ENCODE results near the gene CXCL10.
"Not testable (repeated sequence)": the region's sequence is repeated elsewhere in the genome, so short reads cannot be mapped to it uniquely, and the experiment has no call there.

The CXCL10 gene

DNA sequence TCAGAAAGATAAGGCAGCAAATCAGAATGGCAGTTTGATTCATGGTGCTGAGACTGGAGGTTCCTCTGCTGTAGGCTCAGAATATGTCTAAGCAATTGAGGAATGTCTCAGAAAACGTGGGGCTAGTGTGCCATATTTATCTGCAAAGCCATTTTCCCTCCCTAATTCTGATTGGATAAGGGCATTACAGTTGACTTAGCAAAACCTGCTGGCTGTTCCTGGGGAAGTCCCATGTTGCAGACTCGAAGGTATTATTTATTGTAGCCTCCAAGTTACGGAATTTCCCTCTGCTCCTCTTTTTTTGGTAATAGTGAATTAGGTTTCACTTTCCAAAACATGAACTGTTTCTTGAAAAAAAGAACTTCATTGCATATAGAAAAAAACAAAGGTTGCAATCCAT lies at the start of gene CXCL10:
Gene CXCL10, minus strand, starts transcription at position 109 of the 400 bp plus-strand sequence. Its CDS starts 66 bp downstream, at position 43.
- no peak for DNase-seq

DNA sequence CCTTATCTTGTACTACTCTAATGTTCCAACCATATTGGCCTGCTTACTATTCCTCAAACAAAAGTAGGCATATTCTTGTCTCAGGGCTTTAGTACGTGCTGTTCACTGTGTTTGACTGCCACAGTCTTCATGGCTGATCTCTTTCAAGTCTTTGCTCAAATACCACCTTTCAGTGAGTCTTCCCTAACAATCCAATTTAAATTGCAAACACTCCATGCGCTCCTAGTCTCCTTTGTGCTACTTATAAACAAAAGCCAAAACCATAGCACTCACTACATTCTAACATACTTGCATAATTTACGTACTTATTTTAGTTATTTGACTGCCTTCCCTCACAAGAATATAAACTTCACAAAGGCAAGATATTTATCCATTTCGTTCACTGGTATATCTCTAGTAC lies 49.5 kb upstream of the CXCL10 start:
- no peak for DNase-seq

DNA sequence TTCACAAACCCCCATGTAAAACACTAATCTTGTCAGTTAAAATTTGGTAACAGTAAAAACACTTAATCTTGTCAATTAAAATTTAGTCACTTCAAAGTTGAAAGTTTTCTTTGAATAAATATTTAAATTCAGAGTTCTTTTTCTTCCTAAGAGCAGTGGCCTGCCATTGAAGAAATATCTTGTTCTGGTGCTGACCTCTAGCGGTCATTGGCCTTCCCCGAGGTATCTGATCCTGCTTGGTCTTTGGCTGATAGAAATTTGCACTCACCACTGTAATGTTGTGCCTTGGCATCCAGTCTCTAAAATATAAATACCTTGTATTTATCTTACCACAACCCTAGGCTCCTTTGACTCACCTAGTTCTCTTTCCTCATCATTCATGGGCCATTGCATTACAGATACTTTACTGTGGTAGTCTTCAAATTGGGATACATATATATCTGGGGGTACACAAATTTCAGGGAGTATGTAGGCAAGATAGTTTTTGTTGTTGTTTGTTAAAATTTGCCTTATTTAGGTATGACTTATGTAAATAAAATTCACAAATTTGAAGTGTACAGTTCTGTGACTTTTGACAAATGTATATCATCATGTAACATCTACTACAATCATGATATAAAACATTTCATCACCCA lies 44.5 kb upstream of the CXCL10 start:
- peak; percentile 82 for DNase-seq

DNA sequence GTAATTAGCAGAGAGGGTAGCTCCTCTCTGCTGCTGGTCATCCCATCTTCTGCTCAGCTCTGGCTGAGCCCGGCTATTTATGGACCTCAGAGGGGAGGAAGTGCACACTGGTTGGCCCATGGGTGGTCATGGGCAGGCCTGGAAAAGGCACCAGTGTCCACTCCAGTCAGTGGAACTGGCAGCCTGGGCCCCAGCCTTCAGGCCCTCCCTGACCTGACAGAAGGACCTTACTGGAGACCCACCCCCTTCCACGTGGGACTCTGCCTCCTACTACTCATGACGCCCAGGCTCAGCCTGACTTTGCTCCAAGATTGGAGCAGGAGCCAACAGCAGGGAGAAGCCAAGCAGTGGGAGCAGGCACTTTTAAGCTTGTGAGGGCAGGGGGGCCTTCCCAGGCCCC lies 43.2 kb upstream of the CXCL10 start:
- no peak for DNase-seq

- no peak for DNase-seq
Observed at GRCh38 chr4:76061982-76062381, 38.7 kb upstream of the CXCL10 start.

DNA sequence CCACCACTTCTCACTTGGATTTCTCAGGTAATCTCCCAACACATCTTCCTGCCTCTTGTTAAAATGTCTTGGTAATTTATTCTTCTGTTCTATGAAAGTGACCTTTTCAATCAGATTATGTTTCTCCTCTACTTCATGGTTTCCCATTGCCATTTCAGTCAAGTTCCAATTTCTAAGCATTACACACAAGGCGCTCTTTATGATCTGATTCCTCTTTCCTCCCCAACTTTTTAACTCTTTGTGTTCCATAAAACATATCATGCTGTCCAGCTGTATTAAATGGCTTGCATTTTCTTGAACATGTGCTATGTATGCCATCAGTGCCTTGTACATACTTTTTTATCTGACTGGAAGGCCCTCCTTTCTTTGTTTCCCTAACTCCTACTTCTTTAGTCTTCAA lies 38.1 kb upstream of the CXCL10 start:
- no peak for DNase-seq

GRCh38 chr4:76060506-76060905 lies 37.2 kb upstream of the CXCL10 start:
- DNase-seq = no peak

GRCh38 chr4:76059750-76060149 lies 36.5 kb upstream of the CXCL10 start:
- peak; percentile 12 for DNase-seq

DNA sequence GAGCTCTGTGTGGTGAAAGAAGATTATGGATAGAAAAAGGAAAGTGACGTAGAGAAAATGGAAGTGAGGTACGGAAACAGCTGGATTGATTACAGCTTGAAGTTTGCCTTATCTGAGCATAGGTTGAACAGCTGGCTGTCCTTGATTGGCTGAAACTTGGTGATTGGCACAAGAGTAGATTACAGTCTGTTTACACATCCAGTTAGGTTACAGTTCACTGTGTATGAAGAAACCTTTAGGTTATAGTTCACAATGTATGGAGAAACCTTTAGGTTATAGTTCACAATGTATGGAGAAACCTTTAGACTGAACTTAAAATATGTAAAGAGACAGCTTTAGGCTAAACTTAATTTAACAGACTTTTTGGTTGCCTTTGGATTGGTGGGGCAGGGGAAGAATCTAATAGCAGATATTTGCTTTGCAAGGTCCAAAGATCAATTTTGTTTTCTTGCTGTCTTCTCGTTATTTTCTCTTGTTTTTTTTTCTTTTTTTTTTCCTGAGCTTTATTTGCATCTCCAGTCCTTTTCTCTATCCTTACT lies 35.7 kb upstream of the CXCL10 start:
- no peak for DNase-seq

DNA sequence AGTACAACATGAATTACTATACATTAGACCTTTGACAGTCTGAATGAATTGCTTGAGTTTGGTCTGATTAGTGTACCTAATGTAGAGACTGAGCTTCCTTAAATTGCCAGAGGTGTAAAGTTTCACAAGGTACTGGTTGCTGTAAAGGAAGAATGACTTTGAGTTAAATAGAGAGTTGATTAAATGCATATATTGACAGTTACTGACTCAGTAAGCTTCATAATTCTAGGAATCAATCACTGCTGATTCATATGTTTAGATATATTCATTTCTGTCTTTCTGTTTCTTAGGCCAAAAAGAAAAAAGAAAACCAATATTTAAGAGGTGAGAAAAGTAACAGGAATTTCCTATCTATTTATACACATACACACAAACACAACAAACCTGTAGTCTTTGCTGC lies 35.0 kb upstream of the CXCL10 start:
- no peak for DNase-seq

GRCh38 chr4:76055421-76055820 lies 32.1 kb upstream of the CXCL10 start:
- DNase-seq = no peak

- peak; percentile 42 for DNase-seq
Observed at GRCh38 chr4:76055016-76055415, 31.7 kb upstream of the CXCL10 start.

DNA sequence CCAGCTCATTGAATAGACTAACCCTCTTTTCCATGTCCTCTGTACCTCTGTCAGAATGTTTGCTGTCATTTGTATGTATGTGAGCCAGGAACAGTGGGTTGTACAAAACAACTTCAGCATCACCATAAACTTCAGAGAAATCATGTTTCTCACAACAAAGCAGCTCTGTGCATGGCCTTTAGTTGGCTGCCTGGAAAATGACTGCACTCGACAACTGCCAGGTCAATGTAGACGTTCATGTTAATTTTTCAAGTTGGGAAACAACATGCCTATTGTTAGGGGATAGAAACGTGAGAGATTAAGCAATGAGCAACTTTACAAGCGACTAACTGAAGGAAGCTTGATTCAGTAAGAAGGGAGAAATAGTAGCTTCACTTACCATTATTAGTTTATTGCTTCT lies 30.4 kb upstream of the CXCL10 start:
- DNase-seq = no peak

- DNase-seq = not testable (repeated sequence)
Observed at GRCh38 chr4:76050560-76051050, 27.3 kb upstream of the CXCL10 start.

- DNase-seq = not testable (repeated sequence)
Observed at GRCh38 chr4:76049860-76050416, 26.6 kb upstream of the CXCL10 start.

DNA sequence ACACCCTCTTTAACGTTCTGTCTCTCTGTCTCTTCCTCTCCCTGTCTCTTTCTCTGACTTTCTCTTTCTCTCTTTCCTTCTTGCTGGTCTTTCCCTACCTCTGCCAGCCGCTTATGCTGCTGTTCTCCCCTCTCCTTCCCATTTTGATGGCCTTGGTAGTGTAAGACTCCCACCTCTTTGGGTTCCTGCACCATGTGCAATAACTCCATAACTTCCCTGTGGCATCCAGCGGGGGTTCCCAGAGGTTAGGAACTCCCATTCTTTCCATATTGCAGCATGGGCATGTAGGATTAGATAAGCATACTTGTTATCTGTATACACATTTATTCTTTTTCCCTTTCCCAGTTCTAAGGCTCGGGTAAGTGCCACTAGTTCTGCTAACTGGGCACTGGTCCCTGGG lies 21.4 kb upstream of the CXCL10 start:
- not testable (repeated sequence) for DNase-seq

GRCh38 chr4:76043306-76043705 lies 20.0 kb upstream of the CXCL10 start:
- DNase-seq = not testable (repeated sequence)

DNA sequence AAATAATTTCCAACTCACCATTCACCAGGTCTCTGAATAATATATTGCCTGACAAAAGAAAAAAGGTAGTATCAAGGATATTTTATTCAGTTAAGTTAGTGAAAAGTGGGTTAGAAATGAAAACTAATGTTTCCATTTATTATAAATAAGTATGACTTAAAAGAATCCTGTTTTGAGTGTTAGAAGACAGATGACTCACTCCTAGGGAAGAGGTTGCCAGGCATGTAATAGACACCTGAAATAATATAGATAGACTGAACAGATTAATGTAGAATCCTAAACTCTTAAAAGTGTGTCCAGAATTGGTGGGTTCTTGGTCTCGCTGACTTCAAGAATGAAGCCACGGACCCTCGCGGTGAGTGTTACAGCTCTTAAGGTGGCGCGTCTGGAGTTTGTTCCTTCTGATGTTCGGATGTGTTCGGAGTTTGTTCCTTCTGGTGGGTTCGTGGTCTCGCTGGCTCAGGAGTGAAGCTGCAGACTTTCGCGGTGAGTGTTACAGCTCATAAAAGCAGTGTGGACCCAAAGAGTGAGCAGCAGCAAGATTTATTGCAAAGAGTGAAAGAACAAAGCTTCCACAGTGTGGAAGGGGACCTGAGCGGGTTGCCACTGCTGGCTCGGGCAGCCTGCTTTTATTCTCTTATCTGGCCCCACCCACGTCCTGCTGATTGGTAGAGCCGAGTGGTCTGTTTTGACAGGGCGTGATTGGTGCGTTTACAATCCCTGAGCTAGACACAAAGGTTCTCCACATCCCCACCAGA lies 19.1 kb upstream of the CXCL10 start:
- not testable (repeated sequence) for DNase-seq

DNA sequence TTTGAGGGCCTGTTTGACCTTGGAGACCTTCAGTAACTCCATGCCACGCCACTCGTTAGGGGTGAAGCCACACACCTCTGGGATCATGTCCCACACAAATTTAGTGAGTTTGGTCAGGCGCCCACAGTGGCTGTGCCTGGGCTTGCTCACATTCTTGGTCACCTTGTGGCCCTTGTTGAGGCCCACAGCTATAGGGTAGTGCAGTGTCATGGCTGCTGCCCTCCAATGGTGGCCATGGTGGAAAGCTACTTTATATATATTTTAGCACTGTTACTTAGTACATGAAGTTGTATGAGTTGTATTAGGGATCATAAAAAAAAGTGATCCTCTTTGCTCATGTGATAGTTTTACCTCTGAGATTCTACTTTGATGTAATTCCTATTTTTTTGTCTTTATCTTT lies 13.6 kb upstream of the CXCL10 start:
- DNase-seq = no peak

- DNase-seq = no peak
Observed at GRCh38 chr4:76035799-76036380, 12.6 kb upstream of the CXCL10 start, which contains the start of gene CXCL11. CXCL11 (minus strand) TSS chr4:76036070; CDS start chr4:76035987, 83 bp downstream.

GRCh38 chr4:76035141-76035540 lies 11.8 kb upstream of the CXCL10 start:
- no peak for DNase-seq

- no peak for DNase-seq
Observed at GRCh38 chr4:76029300-76029699, 6.0 kb upstream of the CXCL10 start.

GRCh38 chr4:76028350-76028765 lies 5.1 kb upstream of the CXCL10 start:
- no peak for DNase-seq

Data from stimulated activated CD4-positive, alpha-beta T cell treated with anti-CD3 and anti-CD28 coated beads, Interleukin-15, amount 100 ng/mL, for 24 hours (primary cell).